ENCODE data around the gene BACH2. TPM values are rescaled to one million over a fixed set of nuclear protein-coding genes. Genes with fewer than 3 reads are reported as not detected.

Gene BACH2
- total and polyA plus RNA-seq, 10 of the 15 experiments (the other 5 are each of a cell fraction or from before 2014, with no cell fraction given): 0.03 to 0.28 (median 0.04) TPM; not detected in 3

DNA sequence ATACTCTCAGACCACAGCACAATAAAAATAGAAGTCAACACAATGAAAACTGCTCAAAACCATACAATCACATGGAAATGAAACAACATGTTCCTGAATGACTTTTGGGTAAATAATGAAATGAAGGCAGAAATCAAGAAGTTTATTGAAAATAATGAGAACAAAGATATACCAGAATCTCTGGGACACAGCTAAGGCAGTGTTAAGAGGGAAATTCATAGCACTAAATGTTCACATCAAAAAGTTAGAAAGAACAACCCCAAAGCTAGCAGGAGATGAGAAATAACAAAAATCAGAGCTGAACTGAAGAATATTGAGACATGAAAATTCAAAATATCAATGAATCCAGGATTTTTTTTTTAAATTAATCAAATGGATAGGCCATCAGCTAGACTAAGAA, 183.3 kb downstream of the BACH2 start (continued):
- TF ChIP-seq, protein P1, sequence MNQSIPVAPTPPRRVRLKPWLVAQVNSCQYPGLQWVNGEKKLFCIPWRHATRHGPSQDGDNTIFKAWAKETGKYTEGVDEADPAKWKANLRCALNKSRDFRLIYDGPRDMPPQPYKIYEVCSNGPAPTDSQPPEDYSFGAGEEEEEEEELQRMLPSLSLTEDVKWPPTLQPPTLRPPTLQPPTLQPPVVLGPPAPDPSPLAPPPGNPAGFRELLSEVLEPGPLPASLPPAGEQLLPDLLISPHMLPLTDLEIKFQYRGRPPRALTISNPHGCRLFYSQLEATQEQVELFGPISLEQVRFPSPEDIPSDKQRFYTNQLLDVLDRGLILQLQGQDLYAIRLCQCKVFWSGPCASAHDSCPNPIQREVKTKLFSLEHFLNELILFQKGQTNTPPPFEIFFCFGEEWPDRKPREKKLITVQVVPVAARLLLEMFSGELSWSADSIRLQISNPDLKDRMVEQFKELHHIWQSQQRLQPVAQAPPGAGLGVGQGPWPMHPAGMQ (IDR thresholded peaks at IDR 0.05; ENCODE audit: borderline replicate concordance): no peak
- no peak for TF ChIP-seq ZNF24 (IDR thresholded peaks at IDR 0.05)
- no peak for TF ChIP-seq HDGF (IDR thresholded peaks at IDR 0.05)
- TF ChIP-seq TCF12 (IDR thresholded peaks at IDR 0.05; ENCODE audit: low read depth, low read length): no peak
- TF ChIP-seq CEBPB (IDR thresholded peaks at IDR 0.05; ENCODE audit: borderline replicate concordance in 1 of 2, low read depth in 2 of 2, low read length in 2 of 2): no peak
- no peak for TF ChIP-seq MEF2A (IDR thresholded peaks at IDR 0.05; ENCODE audit: insufficient read depth, low read depth, low read length)
- no peak for TF ChIP-seq BACH1 (IDR thresholded peaks at IDR 0.05; ENCODE audit: borderline replicate concordance)
- no peak for TF ChIP-seq ZNF217 (IDR thresholded peaks at IDR 0.05)

DNA sequence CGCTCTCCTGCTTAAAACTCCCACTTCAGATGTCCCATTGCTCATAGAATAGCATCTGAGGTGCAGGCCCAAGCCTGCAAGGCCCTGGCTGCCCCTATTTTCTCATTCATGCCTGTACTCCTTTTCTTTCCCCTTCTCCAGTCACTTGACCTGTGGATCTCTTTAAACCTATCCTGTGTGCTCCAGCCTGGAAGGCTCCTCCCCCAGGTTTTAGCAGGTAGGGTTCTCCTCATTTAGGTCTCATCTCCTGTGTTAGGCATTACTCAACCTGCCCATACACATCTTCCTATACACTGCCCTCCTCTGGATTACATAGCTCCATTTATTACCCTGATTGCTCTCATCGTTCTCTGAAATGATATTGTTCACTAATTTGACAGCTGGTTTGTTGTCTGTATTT, 185.3 kb downstream of the BACH2 start:
- Histone ChIP-seq H2AFZ (ENCODE audit: control insufficient read depth, low read depth, low read length) (no peak overlapping the region), H3K9me3 (replicated peaks; ENCODE audit: control insufficient read depth, insufficient read depth, low read length) (peaks cover 7% of the 10 kb centered on the region; the same call in 1 of the 3 replicates), H3K36me3 (ENCODE audit: control insufficient read depth in 2 of 2, insufficient read depth in 2 of 2, low read length in 1 of 2) (no peaks in the 10 kb centered on the region), H3K79me2 (ENCODE audit: control insufficient read depth, insufficient read depth, low read length) (no peaks in the 10 kb centered on the region), H3K9ac (ENCODE audit: control insufficient read depth, insufficient read depth, low read length) (no peak overlapping the region), H3K4me3 (no peak overlapping the region), H3K27ac (ENCODE audit: control insufficient read depth, insufficient read depth) (no peak overlapping the region), H3K4me1 (ENCODE audit: control insufficient read depth, insufficient read depth, low read length) (peaks cover 11% of the 10 kb centered on the region), H3K4me2 (ENCODE audit: control insufficient read depth, insufficient read depth) (no peak overlapping the region), H3K27me3 (replicated peaks in 1 of 2; ENCODE audit: control insufficient read depth in 2 of 2, insufficient read depth in 2 of 2, low read length in 1 of 2) (peaks cover 0 to 10% of the 10 kb centered on the region in 2 experiments; a peak in 1 of 4 replicates), H4K20me1 (ENCODE audit: control insufficient read depth, insufficient read depth) (no peaks in the 10 kb centered on the region)
- in situ Hi-C loops (cut with MboI) (no loop called here), intact Hi-C loops (cut with micrococcal nuclease; ENCODE audit: unreplicated experiment) (no loop called here)
- FAIRE-seq (no peak), DNase-seq (ENCODE audit: low read depth, low spot score) (no peak), ATAC-seq (no peak)
- SMC1A ChIA-PET (ENCODE audit: uncharacterized antibody, unreplicated experiment): no interaction called here
- CTCF ChIA-PET: no interaction called here
- BruUV-seq (replicated peaks): no TSS peak
- 31% methylated on average over 2 of the region's 2 CpGs for WGBS (ENCODE audit: insufficient coverage, insufficient replicate concordance, low lambda C conversion rate, missing lambda C conversion rate)
- RAD21 ChIA-PET (ENCODE audit: unreplicated experiment): no interaction called here
- POLR2A ChIA-PET: no interaction called here
- TF ChIP-seq MEF2A (IDR thresholded peaks at IDR 0.05; ENCODE audit: insufficient read depth, low read depth, low read length): no peak
- TF ChIP-seq, protein P2, sequence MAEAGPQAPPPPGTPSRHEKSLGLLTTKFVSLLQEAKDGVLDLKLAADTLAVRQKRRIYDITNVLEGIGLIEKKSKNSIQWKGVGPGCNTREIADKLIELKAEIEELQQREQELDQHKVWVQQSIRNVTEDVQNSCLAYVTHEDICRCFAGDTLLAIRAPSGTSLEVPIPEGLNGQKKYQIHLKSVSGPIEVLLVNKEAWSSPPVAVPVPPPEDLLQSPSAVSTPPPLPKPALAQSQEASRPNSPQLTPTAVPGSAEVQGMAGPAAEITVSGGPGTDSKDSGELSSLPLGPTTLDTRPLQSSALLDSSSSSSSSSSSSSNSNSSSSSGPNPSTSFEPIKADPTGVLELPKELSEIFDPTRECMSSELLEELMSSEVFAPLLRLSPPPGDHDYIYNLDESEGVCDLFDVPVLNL (IDR thresholded peaks at IDR 0.05; ENCODE audit: low read depth, low read length): no peak
